Stimulated activated CD8-positive, alpha-beta memory T cell treated with anti-CD3 and anti-CD28 coated beads, Interleukin-4, amount 100 ng/mL, for 48 hours (primary cell): ENCODE data around the gene DNAJC5.
"Not testable (repeated sequence)": the region's sequence is repeated elsewhere in the genome, so short reads cannot be mapped to it uniquely, and the experiment has no call there.

Experiments used
- DNase-seq: peaks from one replicate; pipeline ENCODE4 v3.0.0-alpha.2; 2020

Gene DNAJC5

DNA sequence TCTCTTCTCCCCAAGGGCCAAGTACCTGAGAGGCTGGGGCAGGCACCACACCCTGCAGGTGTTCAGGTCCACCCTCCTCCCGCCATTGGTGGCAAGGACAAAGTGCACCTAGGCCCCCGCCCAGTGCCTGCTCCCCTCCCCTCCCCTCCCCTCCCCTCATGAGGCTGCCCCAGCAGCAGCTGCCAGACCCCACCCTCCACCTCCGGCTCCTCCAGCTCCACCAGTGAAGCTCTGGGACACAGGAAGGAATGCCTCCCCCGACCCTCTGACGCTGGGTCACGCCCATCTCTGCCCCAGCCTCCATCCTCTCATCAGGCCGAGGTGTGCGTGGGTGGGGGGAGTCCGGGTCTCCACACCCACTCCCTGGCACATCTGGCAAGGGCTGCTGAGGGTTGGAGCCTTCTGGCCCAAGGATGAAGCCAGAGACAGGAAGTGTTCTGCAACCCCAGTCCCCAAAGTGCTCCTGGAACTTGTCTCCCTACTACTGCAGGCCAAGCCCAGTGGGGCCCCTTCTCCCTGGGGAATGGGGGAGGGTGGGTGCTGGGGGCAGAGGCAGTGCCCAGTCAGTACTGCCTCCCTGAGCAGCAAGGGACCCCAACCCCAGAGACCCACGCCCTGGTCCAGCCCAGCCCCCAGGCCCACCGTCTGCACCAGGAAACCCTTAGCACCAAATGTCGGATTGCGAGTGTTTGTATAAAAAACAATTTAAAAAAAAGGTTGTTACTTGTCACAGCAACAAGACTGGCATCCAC, 62.9 kb downstream of the DNAJC5 start:
- DNase-seq: peak; percentile 66

DNA sequence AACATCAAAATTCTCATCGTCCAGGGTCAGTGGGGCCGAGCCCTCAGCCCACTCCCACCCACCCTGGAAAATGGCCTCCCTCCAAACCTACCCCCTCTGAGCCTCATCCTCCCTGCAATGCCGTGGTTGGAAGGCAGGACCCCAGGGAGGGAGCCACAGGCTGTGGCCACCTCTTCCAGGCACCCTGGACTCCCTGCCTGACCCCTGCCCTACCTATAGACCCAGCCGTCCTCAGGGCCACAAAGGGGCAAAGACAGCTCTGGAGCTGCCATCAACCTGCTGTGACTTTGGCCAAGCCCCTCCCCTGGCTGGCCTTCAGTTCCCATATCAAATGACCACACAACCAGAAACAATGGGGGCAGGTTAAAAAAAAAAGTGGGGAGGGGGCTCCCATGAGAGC, 63.5 kb downstream of the DNAJC5 start:
- DNase-seq: no peak

DNA sequence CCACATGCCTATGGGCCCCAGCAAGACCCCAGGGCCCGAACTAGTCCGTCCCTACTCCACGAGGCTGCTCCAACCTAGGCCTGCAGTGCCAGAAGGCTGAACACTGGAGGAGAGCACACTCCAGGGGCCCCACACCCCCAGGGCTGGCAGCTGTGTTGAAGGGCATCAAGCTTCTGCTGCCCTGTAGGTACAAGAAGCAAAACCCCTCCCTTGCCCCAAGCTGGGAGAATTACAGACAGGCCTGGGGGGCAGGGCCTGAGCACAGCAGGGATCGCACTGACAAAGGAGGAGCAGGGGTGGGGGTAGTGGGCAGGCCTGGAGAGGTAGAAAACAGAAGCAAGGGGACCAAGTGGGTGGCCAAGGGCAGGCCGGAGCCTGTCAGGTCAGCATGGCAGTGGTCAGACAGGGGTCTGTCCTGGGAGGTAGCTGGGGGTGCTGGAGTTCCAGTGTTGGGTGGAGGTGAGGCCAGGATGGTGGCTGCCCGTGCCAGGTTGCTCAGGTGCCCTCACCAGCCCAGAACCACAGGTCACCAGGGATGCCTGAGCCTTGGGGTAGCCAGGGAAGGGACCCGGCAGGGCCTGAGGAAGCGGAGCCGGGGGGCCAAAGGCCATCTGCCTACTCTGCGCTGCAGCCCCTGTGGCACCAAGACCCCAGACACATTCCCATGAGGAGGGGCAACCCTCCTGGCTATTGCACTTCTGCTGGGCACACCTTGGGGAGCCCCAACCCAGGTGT, 64.2 kb downstream of the DNAJC5 start:
- no peak for DNase-seq

DNA sequence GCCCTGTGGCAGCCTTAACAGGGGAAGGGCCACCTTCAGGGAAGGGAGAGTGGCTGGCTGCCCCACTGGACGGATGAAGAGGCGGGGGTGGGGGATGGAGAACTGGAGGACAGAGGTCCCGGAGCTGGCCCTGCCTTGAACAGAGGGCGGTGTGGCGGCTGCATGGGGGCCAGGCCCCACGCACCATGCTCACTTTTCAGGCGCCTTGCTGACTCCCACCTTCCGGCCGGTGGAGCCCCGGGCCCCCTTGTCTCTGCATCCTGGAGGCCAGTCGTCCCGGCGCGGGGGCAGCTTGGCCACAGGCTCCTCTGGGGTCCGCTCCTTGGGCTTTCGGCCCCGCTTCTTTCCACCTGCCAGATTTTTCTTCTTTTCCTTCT, 64.8 kb downstream of the DNAJC5 start:
- no peak for DNase-seq

DNA sequence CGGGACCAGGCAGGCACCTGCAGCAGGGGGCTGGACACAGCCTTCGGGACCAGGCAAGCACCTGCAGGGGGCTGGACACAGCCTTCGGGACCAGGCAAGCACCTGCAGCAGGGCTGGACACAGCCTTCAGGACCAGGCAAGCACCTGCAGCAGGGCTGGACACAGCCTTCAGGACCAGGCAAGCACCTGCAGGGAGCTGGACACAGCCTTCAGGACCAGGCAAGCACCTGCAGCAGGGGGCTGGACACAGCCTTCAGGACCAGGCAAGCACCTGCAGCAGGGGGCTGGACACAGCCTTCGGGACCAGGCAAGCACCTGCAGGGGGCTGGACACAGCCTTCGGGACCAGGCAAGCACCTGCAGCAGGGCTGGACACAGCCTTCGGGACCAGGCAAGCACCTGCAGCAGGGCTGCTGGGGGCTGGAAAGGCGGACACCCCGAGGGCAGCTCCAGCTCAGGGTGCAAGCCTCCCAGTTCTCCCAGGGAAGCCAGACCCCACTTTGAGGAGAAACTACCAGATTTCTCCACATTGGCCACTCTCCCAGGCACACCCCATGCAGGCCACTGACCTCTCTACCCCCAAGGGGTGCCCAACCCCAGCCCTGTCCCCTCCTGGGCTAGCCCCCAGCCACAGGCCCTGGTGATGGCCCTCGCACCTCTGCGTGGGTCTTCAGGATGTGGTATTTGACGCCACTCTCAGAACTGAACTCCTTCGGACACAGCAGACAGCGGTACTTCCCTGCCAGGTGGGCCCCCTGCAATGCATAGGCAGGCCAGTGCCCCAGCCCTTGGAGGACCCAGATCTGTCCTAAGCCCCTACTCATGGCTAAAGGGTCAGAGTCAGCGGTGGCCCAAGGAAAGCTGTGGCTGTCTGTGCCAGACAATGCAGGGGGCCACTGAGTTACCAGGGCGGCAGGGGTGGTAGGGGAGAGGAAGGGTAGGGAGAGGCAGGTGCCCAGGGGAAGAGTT, 66.0 kb downstream of the DNAJC5 start:
- DNase-seq: not testable (repeated sequence)

DNA sequence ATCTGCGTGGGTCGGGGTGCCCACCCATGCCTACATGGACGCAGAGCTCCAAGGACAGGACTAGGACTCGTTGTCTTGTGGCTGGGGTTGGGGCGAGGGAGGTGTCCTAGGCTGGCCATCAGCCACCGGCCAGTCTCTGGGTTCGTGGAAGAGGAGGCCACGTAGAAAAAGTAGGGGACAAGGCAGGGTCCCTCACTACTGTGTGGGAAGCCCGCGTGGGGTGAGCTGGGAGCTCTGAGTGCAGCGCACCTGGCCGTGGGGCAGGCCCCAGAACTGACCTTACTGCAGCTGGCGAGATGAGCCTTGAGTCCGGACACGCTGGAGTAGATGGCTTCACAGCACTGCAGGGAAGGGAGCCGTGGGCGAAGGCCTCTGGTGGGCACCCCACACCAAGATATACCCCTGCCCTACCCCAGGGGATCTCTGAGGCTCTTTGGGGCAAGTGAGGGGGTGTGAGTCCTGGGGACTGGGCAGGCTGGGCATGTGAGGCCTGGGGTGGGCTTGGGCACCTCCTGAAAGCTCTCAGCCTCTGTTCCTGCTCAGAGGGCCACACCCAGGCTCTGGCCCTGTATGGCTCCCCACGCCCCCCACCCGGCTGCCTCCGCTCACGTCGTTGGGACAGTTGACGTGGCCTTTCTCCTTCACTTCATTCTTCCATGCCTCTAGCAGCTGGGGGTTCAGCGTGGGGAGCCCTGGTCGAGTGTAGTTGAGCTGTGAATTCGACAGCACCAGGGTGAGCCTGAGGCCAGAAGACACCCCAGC, 66.9 kb downstream of the DNAJC5 start:
- DNase-seq: no peak

DNA sequence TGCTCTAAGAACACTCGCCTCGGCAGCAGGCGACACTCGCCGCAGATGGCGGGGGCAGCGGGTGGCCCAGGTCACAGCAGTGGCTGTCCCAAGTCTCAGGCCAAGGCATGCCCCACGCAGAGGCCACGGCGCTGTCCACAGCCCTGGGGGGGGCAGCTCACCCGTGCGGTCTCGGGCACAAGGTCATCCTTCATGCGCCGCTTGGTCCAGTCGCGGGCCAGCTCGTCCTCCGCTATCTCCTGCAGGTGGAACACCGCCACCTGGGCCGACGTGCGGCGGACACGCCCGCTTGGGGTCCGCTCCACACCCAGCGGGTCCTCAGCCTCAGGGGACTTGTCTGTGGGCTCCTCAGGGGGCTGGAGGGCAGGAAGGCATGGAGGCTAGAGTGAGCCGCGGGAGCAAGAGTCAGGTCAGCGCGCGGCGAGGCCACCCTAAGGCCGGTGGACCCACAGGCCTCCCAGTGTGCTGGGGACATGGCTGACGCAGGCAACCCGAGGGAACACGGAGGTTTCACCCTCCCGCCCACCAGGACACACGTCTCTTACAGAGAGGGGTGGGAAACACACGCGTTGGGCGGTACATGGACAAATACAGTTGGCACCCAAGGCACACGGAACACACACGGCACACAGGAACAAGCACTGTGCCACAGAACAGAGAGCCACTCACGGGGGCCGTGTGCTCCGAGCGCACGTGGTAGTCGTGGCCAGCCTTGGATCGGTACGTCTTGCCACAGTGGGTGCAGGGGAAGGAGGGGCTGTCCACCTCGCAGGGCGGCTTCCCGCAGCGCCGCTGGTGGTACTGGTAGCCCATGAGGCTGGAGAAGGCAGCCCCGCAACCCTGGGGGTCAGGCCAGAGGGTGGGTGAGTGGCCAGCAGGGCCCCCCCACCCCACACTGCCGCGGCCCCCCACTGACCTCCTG, 67.8 kb downstream of the DNAJC5 start:
- DNase-seq: no peak

DNA sequence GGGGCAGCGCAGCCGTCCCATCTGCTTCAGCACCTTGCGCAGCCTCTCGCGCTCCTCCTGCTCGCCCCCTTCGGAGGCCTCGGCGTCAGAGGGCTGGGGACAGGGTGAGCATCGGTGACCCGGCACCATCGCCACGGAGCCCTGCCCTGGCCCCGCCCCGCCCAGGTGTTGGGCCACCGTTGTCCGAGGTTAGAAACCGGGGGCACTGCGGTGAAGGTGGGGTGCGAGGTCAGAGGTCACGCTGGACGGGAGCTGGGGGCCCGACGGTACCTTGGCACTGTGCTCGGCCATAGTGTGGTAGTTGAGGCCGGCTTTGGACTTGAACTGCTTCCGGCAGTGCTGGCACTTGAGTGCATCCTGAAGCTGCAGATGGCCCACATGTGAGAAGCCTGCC, 68.4 kb downstream of the DNAJC5 start:
- no peak for DNase-seq

DNA sequence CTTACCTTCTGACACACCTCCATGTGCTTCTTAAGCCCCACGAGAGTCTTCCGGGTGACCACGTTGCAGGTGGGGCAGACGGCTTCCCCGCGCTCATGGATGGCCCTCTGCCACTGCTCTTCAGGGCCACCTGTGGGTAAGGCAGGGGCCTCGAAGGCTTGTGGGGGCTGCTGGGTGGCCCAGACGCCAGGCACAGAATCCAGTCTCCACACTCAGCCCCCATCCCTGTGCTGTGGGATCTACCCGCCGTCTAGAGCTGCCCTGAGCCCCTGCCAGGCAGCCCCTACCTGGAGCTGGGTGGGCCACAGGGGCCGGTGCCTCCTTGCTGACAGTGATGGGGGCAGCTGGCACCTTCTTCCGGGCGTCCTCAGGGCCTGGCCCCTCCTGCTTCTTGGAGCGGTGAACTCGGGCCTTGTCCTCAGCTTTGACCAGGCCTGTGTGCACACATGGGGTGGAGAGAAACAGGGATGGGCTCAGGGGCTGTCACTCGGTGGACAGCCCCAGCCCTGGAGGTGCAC, 68.9 kb downstream of the DNAJC5 start:
- no peak for DNase-seq

DNA sequence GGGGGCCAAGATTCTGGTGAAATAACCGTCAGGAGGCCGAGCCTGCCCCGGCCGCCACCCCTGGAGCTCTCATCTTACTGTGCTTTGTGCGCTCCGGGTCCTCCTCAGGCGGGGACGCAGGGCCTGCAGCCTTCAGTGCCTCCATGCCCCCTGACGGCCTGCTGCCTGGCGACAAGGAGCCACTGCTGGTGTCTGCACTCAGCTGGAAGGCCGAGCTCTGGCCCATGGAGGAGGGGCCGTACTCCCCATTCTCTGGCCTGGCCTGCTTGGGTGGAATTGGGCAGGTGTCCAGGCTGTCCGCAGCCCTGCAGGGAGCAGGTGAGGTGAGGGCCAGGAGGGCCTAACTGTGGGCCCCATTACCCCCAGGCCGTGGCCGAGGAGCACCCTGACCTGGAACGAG, 69.5 kb downstream of the DNAJC5 start:
- DNase-seq: no peak

DNA sequence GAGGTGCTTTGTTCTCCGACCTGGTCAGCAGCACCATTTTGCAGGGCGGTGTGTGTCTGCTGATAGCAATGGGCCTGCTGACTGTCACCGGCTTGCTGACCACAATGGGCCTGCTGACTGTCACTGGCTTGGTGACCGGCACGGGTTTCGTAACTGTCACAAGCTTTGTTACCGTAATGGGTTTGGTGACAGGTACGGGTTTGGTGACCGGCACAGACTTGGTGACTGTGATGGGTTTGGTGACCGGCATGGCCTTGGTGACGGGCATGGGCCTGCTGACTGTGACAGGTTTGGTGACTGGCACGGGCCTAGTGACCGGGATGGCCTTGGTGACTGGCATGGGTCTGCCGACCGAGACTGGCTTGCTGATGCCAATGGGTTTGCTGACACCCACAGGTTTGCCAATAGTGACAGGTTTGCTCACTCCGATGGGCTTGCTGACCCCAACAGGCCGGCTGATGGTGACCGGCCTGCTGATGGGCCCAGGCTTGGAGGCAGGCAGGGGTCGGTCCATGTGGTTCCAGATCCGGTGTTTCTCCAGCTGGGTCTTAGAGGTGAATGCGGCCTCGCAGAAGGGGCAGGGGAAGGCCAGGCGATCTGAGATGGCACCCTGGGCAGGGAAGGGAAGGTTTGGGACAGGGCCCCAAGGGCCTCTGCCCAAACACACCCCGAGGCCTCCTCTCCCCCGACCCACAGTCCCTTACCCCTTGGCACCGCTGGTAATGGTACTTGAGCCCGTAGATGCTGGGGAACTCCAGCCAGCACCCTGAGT, 71.4 kb downstream of the DNAJC5 start:
- no peak for DNase-seq

DNA sequence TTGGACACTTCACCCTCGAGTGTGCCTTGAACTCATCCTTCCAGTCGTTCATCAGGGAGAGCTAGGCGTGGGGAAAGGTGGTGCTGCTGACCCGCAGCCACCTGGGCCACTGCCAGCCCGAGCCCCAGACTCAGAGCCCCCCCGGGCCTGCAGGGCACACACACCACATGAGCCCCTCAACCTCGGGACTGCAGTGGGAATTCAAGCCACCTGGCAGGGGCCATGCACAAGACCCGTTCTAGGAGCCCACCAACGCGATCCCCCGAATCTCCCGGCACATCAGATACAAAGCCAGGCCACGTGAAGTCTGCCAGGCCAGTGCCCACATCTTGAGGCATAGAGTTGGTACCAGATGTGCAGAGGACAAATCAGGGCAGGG, 72.0 kb downstream of the DNAJC5 start:
- DNase-seq: no peak

DNA sequence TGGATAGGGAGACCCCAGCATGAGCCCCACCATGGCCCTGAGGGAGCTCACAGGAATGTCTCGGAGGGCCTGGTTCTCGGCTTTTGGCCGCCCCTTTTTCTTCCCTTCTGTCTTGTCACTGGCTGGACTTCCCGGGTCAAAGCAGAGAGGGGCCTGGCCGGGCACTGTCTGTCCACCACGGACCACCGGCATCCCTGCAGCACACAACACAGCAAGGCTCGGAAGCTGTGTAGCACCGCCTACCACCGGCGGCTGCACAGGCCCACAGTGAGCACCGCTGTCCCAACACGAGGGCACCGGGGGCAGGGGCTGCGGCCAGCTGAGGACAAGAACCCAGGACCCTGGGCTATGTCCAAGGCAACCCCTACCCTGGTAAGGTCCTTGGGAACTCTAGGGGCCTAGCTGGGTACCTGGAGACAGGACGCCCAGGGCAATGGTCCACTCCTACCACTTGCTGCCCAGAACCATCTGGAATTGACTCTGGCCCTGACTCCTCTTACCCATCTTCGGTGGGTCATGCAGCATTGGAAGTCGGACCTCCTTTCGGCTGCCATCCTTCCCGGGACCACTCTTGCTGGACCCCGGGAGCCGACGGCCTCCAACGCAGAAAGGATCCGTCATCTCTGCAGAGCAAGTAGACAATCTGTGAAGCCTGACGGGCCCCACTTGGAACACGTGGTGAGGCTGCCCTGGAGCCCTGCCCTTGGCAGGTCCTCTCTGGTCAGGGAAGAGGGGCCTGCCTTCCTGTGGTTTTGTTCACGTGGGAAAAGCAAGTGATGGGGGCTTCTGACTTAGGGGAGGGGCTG, 72.6 kb downstream of the DNAJC5 start:
- DNase-seq: no peak

DNA sequence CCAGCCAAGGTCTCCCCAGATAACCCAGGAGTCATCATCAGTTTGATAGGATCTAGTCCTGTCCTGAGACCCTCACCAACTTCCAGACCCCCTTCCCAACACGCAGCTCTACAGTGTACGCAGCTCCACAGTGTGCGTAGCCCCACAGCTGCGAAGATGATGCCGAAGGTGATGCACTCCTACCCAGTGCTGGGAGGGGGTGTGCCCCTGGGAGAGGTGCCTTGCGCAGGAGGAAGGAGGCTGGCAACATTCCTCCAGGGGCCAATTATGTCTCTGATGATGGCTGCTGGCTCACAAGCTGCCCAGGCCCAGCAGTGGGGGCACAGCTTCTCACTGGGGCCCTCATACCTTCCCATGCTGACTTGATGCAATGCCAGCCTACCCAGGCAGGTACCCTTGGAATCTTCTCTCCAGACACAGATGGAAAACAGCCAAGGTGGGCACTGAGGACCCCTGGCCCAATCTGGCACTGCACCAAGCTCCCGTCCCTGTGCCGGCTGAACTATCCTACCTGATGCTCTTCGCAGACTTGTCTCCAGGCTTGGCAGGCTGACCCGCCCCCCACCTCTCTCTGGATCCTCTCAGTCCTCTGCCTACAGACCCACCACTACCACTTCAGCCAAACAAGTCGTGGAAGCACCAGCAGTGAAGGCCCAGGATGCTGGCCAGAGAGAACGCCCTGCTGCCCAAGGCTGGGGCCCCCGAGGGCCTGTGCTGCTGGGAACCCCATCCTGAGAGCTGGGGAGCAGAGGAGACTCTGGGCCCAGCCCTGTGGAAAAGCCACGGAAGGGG, 73.4 kb downstream of the DNAJC5 start:
- DNase-seq: no peak

DNA sequence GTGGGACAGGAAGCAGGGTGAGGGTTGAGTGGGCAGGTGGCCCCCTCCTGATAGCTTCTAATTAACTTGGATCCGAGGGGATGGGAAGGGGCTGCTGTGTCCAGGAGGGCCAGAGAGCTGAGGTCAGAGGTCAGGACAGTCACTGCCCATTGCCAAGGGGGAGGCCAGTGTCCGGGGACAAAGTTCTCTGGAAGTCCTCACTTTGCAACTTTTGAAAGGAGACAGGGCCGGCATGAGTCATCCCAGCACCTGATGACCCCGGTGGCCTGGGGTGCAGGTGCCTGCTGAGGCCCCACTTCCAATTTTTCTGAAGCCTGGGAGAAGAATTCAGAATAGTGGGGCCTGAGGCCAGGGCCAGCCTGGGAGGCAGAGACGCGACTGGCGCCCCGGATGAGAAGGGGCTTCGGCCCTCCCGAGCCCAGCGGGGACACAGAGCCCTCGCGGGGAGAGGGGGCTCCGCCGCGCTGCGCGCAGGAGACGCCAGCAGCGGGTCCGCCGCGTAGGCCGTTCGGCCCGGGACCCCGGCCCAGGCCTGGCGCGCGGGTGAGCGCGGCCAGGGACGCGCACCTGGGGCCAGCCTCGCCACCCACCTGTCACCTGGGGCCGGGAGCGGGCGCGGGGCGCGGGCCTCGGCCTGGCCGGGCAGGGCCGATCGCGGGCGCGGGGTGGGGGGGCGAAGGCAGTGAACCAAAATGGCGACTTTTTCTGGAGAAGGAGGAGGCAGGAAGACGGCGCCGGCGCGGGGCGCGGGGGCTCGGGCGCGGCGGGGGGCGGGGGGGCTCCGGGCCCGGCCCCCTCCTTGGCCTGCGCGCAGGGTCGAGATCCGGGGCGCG, 74.2 kb downstream of the DNAJC5 start:
- peak; percentile 47 for DNase-seq

DNA sequence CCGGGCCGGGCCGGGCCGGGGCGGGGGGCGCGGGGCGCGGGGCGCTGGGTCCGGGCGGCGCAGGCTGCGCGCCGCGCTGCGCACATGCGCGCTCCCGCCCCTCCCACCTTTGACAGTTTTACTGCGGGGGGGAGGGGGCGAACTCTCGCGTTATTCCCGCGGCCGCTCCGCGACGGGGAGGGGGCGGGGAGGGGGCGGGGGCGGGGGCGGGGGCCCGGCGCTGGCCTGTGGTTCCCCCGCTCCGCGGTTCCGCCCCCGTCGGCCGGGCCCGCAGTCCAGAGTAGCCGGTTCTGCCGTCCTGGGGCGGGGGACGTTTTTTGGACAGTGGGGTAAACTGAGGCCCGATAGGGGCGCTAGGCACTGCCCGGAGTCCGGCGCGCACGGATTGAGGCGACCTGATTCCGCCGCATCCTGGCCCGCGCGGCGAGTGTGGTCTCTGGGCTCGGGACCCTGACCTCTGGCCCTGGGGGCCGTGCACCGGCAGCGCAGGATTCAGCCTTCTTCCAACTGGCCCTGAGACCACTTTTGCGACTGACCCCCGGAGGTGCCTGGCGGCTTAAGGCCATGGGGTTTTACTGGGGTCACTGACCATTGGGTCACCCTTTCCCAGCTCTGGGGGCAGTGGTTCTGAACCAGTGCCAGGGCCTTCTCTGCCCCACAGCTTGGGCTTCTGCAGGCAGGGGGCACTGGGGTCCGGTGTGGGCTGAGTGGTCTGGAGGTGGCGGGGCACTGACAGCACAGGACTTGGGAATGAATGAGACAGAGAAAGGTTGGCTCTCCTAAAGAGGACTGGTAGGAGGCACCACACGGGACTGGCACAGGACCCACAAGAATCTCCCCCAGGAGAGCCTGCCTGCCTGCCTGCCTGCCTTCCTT, 75.2 kb downstream of the DNAJC5 start, which contains the start of gene ZNF512B:
Gene ZNF512B (minus strand): TSS at position 93 of the 876 bp plus-strand sequence. CDS start 1,980 bp downstream, outside the sequence.
- DNase-seq: peak; percentile 74
